Hepatic stellate cell (primary cell): ENCODE results near the gene ZIC5.

Source experiments
- DNase-seq: peaks from one replicate; pipeline ENCODE4 v3.0.0; 2011; ENCODE audit warnings: low spot score

ZIC5 gene

DNA sequence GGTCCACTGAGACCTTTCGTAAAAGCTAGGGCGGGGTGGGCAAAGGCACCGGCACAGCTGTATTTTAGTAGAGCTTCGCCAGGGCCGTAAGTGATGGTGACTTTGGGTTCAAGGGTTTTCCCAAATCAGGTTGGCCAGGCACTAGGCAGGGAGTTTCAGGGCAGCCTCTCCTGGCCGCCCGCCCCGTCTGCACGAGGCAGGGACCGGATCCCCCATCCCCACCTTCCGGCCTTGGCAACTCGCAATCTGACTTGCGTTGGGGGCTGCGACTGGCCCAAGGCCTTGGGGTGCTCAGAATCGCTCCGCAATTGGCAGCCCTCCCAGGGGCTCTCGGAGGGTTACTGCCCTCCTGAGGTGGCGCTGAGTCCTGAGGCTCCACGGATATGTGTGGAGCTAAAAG lies 4.1 kb upstream of the ZIC5 start:
- DNase-seq: no peak

DNA sequence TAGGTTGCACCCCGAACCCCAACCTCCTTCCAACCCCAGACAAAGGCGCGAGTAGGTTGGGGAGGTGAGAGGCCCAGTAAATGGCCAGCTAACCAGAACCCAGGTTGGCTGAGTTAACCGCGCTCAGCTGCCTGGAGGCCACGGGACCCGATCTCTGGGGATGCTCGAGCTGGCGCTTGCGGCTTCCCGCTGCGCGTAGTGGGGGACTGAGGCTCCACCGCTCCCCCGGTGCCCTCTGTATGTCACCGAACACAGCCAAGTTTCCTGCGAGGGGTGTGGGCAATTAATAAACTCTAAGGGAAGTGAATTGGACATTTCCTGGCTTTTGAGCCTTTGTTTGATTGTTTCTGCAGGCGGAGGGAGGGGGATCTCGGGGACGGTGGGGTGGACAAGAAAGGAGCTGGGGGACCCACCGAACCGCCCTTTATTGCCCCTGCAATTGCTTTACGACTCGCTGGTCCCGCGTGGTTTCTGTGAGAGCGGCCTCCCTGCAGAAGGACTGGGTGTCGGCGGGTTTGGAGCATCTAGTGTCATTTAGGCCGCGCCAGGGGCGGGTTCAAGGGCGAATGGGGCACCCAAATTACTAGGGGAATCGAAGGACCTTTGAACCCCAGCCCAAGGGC lies 3.5 kb upstream of the ZIC5 start:
- DNase-seq: no peak

DNA sequence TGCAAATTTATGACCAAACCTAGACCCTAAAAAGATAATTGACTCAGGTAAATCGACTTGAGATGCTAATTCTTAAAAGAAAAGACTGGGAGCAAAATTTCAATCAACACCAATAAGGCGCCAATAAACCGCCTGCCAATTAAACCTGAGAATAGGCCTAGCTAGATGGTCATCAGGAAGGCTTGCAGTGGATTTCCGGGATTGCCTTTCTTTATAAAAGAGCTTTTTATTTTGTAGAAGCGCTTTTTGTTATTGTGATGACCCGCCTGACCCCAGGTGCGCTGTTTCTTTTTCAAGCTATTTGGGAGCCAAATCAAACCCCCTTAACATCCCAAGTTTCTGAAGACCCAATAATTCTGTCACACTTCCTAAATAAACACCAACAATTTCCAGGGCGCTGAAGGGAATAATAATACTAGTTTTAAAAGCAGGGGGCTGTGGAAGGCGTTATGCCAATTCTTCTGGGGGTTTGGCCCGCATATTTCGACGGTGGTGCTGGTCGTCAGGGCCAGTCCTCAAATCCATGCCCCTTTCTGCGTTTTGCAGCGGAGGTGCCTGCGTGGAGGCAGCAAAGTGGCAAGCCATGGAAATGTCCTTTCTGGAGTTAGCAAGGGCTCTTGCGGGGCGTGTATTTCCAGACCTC lies 2.9 kb upstream of the ZIC5 start:
- no peak for DNase-seq

DNA sequence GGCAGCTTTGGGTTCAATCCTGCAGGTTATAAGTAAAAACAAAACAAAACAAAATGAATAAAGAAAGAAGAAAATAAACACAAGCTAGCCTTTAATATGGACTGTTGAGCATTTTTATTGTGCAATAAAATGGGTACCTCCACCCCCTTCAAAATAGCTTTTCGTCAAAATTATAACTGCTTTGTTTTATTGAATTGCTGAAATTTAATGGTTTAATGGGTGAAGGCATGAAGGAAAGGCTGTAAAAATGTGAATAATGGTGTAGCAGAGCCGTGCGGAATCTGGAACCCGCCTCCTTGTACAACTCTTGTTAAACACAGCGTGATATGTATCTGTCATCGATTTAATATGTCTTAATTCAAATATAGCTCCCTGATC lies 2.2 kb upstream of the ZIC5 start:
- DNase-seq: no peak

DNA sequence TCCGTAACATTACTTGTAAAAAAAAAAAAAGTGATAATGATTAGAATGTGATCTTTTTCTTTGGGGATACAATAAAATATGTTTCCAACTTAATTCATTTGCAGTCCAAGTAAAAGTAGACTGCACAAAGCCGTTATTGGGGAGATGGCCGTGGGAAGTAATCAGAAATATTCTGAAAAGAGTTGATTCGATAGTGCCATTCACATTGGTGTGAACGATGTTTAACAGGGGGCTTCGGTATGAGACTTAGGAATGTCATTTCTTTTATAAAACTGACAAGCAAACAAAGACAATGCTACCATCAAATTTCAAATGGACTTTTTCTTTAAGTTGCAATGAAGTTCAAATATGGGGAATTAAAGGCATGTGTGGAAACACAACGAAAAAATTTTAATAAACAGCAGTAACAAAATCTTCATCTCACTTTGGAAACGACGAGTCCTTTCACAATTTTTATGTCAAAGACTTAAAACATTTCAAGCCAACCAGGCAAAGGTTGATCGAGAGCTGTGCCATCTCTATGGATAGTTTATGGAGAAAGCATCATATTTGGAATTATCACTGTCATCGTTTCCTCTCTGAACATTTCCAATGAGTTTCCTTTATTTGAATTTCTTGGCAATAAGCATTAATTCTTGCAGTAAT lies 1.7 kb upstream of the ZIC5 start:
- DNase-seq: no peak

DNA sequence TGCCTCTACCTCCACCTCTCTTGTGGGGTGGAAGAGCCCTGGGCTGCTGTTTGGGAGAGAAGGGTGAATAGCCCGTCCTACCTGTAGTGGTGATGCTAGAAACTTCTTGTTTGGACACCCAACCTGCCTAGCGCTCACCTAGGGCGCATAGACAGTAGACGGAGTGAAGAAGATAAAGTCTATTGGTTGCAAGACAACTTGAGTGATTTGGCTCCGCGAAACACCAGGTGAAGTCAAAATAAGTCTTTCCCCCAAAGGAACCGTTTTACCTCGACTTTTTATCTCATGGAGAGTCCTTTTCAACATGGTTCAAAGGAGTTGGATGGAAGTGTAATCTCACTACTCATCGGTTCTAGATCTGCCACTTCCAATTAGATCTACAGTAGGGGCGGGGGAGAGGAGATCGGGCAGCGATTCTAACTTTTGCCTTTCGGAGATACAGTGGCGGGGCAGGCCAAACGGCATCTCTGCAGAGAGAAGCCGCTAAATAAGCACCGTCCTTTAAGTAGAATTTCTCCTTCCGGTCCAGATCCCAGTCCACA lies 694 bp upstream of the ZIC5 start:
- no peak for DNase-seq

DNA sequence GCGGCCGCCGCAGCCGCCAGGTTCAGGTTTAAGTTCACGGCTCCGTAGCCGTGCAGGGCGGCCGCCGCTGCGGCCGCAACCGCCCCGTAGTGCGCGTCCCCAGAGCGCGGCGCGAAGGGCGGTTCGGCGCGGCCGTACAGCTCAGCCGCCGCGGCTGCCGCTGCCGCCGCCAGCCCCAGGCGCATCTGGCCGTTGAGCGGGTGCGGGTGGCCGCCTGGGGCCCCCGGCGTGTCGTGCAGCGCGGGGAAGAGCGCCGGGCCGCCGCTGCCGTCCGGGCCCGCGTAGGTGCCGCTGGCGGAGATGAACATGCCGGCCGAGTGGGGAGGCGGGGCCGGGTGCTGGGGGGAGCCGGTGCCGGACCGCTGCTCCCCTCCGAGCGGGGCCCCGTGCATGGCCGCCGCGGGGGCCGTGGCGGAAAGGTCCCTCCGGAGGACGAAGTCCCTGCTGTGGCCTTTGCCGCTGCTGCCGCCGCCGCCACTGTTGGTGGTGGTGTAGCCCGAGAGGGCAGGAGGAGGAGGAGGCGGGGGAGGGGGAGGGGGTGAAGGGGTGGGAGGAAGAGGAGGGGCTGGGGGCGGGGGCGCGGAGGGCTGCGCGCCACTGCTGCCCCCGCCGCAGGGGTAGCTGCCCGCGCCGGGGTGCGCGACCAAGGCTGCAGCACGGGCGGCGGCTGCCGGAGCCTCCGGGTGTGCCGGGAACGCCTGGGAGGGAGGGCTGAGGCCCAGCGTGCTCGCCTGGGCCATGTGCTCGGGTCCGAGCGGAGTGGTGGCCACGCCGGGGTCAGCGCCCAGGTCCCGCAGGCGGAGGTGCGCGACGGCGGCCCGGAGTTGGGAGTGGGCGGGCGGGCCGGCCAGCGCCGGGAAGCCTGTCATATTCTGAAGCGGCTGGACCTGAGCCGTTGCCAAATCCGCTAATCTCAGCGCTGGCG lies 654 bp downstream of the ZIC5 start:
- no peak for DNase-seq

DNA sequence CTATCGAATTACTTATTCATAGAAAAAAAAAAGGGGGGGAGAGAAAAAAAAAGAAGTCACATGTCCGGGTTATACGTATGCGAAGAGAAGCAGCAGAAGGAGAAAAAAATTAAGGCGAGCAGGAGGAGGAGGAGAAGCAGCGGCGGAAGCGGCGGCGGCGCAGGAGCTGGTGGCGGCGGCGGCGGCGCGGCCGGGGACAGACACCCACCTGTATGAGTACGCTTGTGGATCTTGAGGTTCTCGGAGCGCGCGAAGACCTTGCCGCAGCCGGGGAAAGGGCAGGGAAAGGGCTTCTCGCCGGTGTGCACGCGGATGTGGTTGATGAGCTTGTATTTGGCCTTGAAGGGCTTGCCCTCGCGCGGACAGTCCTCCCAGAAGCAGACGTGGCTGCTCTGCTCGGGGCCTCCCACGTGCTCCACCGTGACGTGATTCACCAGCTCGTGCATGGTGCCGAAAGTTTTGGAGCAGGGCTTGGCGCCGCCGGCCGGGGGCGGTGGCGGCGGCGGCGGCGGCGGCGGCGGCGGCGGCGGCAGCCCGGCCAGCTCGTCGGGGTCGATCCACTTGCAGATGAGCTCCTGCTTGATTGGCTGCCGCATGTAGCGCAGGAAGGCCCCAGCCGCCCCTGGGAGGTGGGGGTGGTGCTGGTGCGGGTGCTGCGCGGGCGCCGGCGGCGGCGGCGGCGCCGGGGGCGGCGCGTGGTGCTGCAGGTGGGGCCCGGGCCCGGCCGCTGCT lies 1.5 kb downstream of the ZIC5 start:
- DNase-seq: no peak

DNA sequence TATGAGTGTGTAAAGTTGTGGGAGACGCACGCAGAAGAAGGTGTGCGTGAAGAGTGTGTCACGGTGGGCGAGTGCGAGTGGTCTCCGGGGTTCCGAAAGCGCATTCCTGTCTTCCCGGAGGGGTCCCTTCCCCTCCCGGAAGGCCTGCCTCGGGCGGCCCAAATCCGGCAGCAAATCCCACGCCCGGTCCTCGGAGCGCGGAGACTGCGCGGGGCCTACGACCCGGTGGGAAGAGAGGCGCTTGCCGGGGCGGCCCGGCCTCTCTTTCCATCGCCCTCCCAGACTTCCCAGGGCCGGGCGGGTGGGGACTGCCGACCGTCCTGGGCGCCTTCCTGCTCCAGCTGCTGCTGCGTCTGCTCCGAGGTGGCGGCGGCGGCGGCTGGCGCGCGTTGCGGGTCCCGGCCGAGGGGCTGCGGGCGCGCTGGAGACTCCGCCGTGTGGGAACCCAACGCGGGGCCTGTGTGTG lies 2.1 kb downstream of the ZIC5 start:
- no peak for DNase-seq

DNA sequence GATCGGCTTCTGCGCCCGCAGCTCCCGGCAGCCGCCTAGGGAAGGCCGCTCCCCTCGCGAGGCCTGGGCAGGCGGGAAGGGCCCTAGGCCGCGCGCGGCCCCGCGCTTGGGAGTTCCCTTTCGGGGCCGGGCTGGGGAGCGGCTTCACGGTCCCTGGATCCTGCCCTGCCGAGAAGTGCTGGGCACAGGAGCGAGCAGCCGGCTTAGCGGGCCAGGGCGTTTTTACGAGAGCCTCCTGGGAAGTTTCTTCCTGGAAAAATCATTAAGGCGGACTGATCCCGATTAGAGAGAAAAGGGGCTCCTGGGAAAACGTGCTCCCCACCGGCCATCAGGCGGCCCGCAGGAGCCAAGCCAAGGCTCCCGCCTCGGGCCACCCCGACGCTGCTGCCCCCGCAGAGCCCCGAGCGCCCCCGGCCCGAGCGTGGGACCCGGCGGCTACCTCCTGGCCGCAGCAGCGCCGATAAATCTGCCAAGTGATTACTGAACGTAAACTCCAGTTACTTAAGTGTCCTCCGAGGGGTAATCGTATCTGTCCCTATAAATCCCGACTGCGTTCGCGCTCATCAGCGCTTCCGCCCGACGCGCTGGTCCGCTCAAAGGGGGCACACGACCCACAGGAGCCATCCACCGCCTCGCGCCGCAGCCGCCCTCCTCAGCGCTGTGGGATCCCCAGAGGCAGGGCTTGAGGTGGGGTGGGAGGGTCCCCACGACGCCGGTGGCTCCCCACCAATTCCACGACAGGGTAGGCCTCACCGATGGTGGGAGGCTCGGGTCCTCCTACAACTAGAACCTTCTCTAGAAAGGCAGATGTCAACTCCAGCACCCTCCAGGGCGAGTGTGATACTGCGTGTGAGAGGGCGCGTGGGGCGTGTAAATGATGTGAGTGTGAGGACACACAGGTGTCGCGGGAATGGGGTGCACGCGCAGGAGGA lies 2.8 kb downstream of the ZIC5 start:
- DNase-seq: no peak

DNA sequence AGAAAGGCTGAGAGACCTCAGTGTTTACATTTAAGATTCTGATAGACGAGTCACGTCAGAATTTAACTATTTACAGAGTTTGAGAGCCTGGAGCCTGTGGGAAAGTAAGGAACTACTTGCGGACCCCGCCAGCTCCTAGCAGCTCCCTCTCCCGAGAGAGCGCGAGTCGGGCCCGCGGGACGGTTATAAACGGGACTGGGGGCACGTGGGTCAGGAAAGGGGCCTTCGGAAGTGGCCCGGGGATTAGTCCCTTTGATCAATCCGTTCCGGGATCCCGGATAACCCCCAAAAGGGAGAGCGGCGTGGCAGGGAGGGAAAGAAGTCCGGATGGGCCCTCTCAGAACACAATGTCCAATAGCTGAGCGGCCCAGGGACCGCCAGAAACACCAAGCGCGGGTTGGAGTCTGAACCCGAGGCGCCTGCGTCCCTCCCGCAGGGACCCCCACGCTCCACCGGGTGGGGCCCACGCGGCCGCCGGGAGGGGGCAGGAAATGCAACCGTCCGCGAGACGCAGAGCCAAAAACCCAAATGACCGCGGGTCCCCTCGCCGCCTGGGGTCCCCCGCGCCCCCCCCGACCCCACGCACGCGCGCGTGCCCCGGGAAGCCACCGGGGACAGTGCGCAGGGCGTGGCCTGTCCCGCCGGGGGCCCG lies 3.6 kb downstream of the ZIC5 start:
- no peak for DNase-seq

DNA sequence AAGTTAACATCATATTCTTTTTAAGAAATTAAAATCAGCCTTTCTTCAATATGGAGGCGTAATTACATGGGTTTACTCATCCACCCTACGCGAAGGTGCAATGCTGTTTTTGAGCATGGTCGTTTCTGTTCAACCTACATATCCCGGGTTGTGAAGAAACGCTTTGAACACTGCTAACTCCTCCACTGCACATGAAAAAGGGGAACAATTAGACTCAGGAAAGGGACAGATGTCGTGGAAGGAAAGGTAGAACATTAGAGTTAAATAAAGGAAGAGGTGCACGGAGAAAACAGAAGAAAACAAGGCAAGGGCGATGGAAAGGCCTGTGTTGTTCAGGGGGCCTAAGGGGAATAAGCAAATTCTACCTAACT lies 4.1 kb downstream of the ZIC5 start:
- no peak for DNase-seq

DNA sequence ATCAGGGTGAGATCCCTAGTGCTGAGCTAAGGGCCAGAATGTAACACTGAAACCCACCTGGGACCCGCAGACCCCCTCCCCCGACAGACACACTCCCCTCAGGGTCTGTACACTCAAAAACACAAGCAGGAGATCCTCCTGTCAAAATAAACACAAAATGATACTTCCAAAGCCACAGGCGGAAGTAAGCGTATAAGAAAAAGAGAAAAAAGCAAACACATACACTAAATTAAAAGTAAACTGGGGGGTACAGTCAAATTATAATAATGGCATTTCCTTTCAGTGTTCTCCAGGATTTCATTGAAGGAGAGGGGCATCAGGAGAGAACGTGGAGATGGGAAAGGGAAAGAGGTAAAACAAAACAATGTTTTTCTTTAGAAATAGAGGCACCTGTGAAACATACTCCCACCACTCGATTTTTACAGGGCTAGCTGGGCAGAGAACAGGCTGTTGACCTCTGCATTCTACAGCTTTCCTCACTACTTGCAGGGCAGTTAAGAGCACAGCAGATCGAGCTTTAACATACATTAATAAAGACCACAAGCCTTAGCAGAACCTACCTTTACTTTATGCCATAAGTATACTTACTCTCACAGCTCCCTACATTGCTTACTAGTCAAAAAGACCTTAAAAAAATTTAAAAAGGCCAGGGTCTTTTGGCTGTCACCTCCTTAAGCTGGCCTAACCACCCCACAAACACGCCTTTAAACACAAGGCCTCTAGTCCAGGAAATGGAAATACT lies 5.3 kb downstream of the ZIC5 start:
- no peak for DNase-seq

DNA sequence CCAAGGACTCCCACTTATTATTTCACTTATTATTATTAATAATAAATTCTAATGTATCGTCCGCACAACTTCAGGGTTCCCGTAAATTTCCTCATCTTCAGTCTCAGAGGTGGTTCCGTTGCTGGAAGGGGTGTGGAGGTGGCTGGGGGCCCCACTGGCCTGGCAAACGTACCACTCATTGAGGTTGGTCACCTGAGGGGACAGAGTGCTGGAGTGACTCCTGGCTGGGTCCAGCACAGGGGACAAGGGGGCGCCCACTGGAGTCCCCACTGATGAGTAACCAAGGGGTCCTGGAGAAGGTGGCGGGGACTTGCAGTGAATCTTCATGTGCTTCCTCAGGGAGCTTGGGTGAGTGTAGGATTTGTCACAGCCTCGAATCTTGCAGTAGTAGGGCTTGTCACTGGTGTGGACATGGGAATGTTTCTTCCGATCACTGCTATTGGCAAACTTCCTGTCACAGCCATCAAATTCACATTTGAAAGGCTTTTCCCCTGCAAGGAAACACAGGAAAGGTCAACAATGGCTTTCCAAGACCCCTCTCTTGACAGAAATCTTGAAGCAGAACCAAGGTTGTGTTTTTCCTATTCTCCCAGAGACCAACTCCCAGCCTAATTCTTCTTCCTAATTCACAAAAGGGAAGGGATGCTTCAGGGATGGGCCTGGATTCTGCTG lies 6.1 kb downstream of the ZIC5 start:
- DNase-seq: no peak

DNA sequence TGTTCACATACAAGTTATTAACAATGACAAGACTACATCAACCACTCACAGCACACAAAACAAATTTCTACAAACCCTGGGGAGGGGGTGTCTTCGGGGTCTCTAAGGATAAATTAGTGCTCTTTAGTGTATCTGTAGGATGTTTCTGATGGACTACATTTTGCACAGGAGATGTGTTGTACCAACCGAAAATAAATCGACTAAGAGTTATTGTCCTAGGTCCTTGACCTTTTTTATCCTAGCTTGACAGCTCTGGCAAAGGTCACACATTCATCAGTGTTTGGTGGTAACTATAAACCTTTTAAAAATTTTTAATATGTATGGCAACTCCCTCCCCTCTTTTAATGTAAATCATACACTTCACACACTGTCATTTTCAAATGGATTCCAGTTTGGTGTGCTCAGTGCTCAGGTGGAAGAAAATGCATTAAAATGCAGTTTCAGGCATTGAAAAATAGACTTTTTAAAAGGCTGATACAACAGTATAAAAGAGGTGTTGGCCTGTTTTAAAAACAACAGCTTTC lies 7.7 kb downstream of the ZIC5 start:
- no peak for DNase-seq

DNA sequence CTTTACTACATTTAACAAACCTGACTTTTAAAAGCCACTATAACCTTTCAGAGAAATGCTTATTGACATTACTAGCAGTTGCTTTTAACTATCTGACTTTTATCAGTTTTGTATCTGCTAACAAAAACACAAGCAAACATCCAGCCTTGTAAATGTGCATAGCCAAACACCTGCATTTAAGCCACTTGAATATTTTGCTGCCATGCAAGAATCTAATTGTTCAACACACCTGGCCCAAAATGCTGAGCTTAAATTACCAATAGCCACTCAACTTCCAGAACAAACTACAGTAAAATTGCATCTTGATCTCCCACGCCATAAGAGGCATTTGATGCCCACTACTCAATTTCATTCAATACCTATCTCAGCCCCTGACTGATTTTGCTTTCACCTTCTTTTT lies 9.3 kb downstream of the ZIC5 start:
- DNase-seq: no peak

DNA sequence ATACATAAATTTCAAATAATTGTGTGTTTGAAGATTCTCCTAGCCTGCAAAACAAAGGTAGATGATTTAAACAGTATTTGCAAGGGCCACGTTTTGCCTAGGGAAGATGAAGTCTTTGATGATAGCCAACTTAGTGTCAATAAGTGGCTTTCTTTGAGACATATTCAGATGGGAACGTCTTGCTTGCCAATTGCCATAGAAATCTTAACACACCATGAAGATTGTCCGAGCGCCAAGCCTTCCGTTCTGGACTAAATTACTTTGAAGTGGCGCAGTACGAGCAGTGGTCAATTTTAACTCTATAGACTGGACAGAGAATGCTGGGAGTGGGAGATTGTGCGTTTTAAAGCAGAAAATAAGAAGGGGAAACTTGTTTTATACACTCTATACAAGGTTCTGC lies 9.9 kb downstream of the ZIC5 start:
- no peak for DNase-seq

DNA sequence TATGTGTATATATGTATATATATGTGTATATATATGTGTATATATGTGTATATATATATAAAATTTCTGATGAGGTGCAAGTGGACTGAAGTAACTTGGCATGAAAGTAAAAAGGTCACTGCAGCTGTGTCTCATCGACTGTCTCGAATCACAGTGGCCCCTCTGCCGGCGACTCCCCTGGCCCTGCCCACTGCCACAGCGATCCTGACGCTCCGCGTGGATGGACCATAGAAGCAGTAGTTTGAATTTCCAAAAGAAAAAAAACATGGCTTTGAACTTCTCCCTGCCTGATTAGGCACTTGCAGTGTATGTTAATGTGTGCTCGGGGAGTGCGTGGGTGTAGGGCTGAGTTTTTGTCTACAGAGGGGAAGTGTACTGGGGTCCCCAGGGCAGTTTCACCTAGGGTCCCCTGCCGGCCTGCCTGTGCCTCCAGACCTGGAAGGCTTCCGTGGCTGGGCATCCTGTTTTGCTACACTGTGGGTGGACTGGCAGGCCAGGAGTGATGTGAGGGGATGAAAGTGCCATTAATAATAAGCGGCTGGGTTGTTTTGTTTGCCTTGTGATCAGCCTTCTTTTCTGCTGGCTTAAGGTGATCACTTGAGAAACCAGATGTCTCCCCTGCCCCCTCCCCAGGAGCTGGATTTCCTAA lies 10.8 kb downstream of the ZIC5 start:
- DNase-seq: no peak
